Activated CD8-positive, alpha-beta T cell treated with anti-CD3 and anti-CD28 coated beads for 36 hours (primary cell): Measurements from ENCODE around the gene DHX16. TPM values are rescaled to one million over a fixed set of nuclear protein-coding genes. Genes with fewer than 3 reads are reported as not detected.
A peak's percentile ranks its signal among the peaks of the same experiment; 100 is the strongest.
"Not testable (repeated sequence)": the region's sequence is repeated elsewhere in the genome, so short reads cannot be mapped to it uniquely, and the experiment has no call there.

Experiments used
- ATAC-seq: fragments of 200-7000 bp; cut with Tn5 transposase; one replicate; pipeline ENCODE4 v1.10.0; 2021; ENCODE audit warnings: mild to moderate bottlenecking, moderate library complexity
- CTCF ChIA-PET: fragments of 350-600 bp; sonication (Branson Sonifier 250); formaldehyde crosslinking; loops from one replicate; lab custom pipeline; 2021; ENCODE audit warnings: antibody characterized with exemption; lab: Charles Lee
- POLR2A ChIA-PET: fragments of 350-600 bp; sonication (Branson Sonifier 250); formaldehyde crosslinking; loops from one replicate; lab custom pipeline; 2021; ENCODE audit warnings: antibody characterized with exemption; lab: Charles Lee
- DNase-seq: peaks from one replicate; pipeline ENCODE4 v3.0.0-alpha.2; 2020
- H3K27ac Mint-ChIP-seq: one replicate; pipeline ENCODE4 v1.8.0; 2021; ENCODE audit warnings: mild to moderate bottlenecking, mixed read lengths
- H3K27me3 Mint-ChIP-seq: one replicate; pipeline ENCODE4 v1.8.0; 2021; ENCODE audit warnings: mixed read lengths
- H3K36me3 Mint-ChIP-seq: one replicate; pipeline ENCODE4 v1.8.0; 2021; ENCODE audit warnings: low read depth, mixed read lengths
- H3K4me1 Mint-ChIP-seq: one replicate; pipeline ENCODE4 v1.8.0; 2021; ENCODE audit warnings: low read depth, mixed read lengths
- H3K4me3 Mint-ChIP-seq: one replicate; pipeline ENCODE4 v1.8.0; 2021; ENCODE audit warnings: mild to moderate bottlenecking, moderate library complexity, mixed read lengths
- H3K9me3 Mint-ChIP-seq: one replicate; pipeline ENCODE4 v1.8.0; 2021; ENCODE audit warnings: mixed read lengths
- CTCF ChIP-seq: fragments of 200-600 bp; IDR thresholded peaks from one replicate; pipeline ENCODE4 v1.8.0; 2022; ENCODE audit warnings: antibody characterized with exemption, mild to moderate bottlenecking
- intact Hi-C: fragments of 100-400 bp; cut with micrococcal nuclease; formaldehyde crosslinking; loops from one replicate; pipeline ENCODE4 v1.10.0; 2022
- total RNA-seq, 2 experiments: library from RNA; stranded (reverse); gene quantifications; one replicate each; pipeline ENCODE4 v1.2.3, GENCODE V29; 2021

The DHX16 gene
- total RNA-seq, 2 experiments from 2014 or later: 31.1 to 31.3 TPM

GRCh38 chr6:30719791-30720737 lies 47.3 kb upstream of the DHX16 start, which contains the start of gene TUBB:
Gene TUBB (plus strand): TSS chr6:30720352. CDS start chr6:30720507, 155 bp downstream.
- Mint-ChIP-seq H3K27me3 (no peaks in the 10 kb centered on the region), H3K27ac (peak within 1 kb of the TSS; percentile 100), H3K36me3 (peaks cover 68% of the 10 kb centered on the region), H3K4me1 (peaks cover 48% of the 10 kb centered on the region), H3K9me3 (no peaks in the 10 kb centered on the region), H3K4me3 (peak within 1 kb of the TSS; percentile 80)
- intact Hi-C loops: loop anchor here (2.0 kb wide), 1 partner anchor 103 kb away; the partner anchor contains the start of genes MRPS18B and PPP1R10
- TF ChIP-seq CTCF: no peak
- ChIA-PET POLR2A (interaction anchor here (0.6 to 22.1 kb wide), 10 partner anchors 14 to 163 kb away, joined by 3 to 500 read pairs (median 20); partner anchors contain the start of genes DHX16, GNL1, IER3 and MRPS18B), CTCF (interaction anchor here (1.6 to 25.8 kb wide), 5 partner anchors 10 to 105 kb away, joined by 6 to 704 read pairs (median 54); partner anchors contain the start of genes DHX16 and NRM)
- DNase-seq: peak; percentile 98
- ATAC-seq: peak; percentile 68

GRCh38 chr6:30719356-30719755 lies 46.5 kb upstream of the DHX16 start:
- DNase-seq (no peak), ATAC-seq (no peak)
- TF ChIP-seq CTCF: no peak
- CTCF ChIA-PET: interaction anchor here (0.6 to 25.8 kb wide), 3 partner anchors 11 to 54 kb away, joined by 3 to 704 read pairs (median 60); partner anchors contain the start of gene DHX16
- Mint-ChIP-seq H3K27me3 (no peaks in the 10 kb centered on the region), H3K4me1 (peaks cover 47% of the 10 kb centered on the region), H3K4me3 (peak overlapping the region; percentile 80), H3K36me3 (peaks cover 68% of the 10 kb centered on the region), H3K9me3 (no peaks in the 10 kb centered on the region), H3K27ac (peak overlapping the region; percentile 100)
- intact Hi-C loops: no loop called here
- POLR2A ChIA-PET: interaction anchor here (1.0 to 22.1 kb wide), 7 partner anchors 14 to 153 kb away, joined by 3 to 500 read pairs (median 66); partner anchors contain the start of genes DHX16, MRPS18B, NRM and PPP1R10

GRCh38 chr6:30717845-30718720 lies 45.3 kb upstream of the DHX16 start:
- not testable (repeated sequence) for H3K9me3 Mint-ChIP-seq, DNase-seq, ATAC-seq, H3K27me3 Mint-ChIP-seq
- H3K4me1 Mint-ChIP-seq: peaks cover 36% of the 10 kb centered on the region
- intact Hi-C loops: loop anchor here (1.0 kb wide), 1 partner anchor 36 kb away; no protein-coding TSS in a partner anchor
- H3K4me3 Mint-ChIP-seq: peak overlapping the region; percentile 80
- H3K27ac Mint-ChIP-seq: peak overlapping the region; percentile 100
- peak; percentile 49 for TF ChIP-seq CTCF
- H3K36me3 Mint-ChIP-seq: peaks cover 66% of the 10 kb centered on the region
- POLR2A ChIA-PET: interaction anchor here (0.8 to 22.1 kb wide), 9 partner anchors 16 to 148 kb away, joined by 3 to 500 read pairs (median 27); partner anchors contain the start of genes DHX16, FLOT1, MRPS18B and NRM
- CTCF ChIA-PET: interaction anchor here (1.0 to 25.8 kb wide), 5 partner anchors 12 to 41 kb away, joined by 3 to 704 read pairs (median 6); partner anchors contain the start of gene DHX16

- no peaks in the 10 kb centered on the region for H3K27me3 Mint-ChIP-seq
- H3K4me1 Mint-ChIP-seq: peaks cover 37% of the 10 kb centered on the region
- DNase-seq (peak; percentile 100), ATAC-seq (peak; percentile 78)
- intact Hi-C loops: loop anchor here (1.0 kb wide), 1 partner anchor 35 kb away; no protein-coding TSS in a partner anchor
- H3K9me3 Mint-ChIP-seq: no peaks in the 10 kb centered on the region
- H3K36me3 Mint-ChIP-seq: peaks cover 66% of the 10 kb centered on the region
- CTCF ChIA-PET: interaction anchor here (0.8 to 25.8 kb wide), 6 partner anchors 14 to 370 kb away, joined by 3 to 704 read pairs (median 5); partner anchors contain the start of gene DHX16
- POLR2A ChIA-PET: interaction anchor here (0.7 to 22.1 kb wide), 9 partner anchors 9 to 147 kb away, joined by 3 to 500 read pairs (median 6); partner anchors contain the start of genes DHX16, MRPS18B, NRM and PPP1R10
- H3K4me3 Mint-ChIP-seq: peak within 1 kb of the TSS; percentile 80
- no peak for TF ChIP-seq CTCF
- peak within 1 kb of the TSS; percentile 99 for H3K27ac Mint-ChIP-seq
Observed at GRCh38 chr6:30717129-30717844, 44.5 kb upstream of the DHX16 start, which contains the start of gene MDC1. Gene MDC1 (minus strand): TSS chr6:30717281. CDS start chr6:30715175, 2,106 bp downstream.
